Neural cell (in vitro differentiated cells): Measurements from ENCODE around the gene TCOF1.

Source experiments
- CTCF ChIP-seq: fragments of 450-650 bp; IDR thresholded peaks from 2 replicates; pipeline ENCODE4 v1.5.1; 2014; ENCODE audit warnings: antibody characterized with exemption, mild to moderate bottlenecking, moderate library complexity; ENCODE audit not compliant: poor library complexity, severe bottlenecking
- EP300 ChIP-seq: fragments of 450-650 bp; conservative IDR thresholded peaks from 2 replicates; pipeline ENCODE4 v1.6.1; 2014; ENCODE audit warnings: antibody characterized with exemption, mild to moderate bottlenecking, moderate library complexity; ENCODE audit not compliant: poor library complexity, severe bottlenecking
- EZH2 ChIP-seq: fragments of 200-600, 300-800 bp; shearing (Covaris generic), sonication (generic); IDR thresholded peaks from 2 replicates; pipeline ENCODE4 v1.6.1; 2014; ENCODE audit warnings: antibody characterized with exemption, low read length, borderline replicate concordance, mild to moderate bottlenecking; ENCODE audit not compliant: insufficient read depth, poor library complexity, severe bottlenecking

GRCh38 chr5:150404121-150404520, 46.6 kb downstream of the TCOF1 start:
- TF ChIP-seq CTCF (no peak), EZH2 (no peak), EP300 (no peak)
